Small intestine (tissue), 7 donors: ENCODE results near the gene SF3B6. TPM values are rescaled to one million over a fixed set of nuclear protein-coding genes. Genes with fewer than 3 reads are reported as not detected.
A peak's percentile ranks its signal among the peaks of the same experiment; 100 is the strongest.

Experiments
- DNase-seq, 2 donors: peaks; one replicate each; pipeline versions ENCODE4 v3.0.0 to v3.0.0-alpha.2; 2013
- FAIRE-seq: peaks from 2 replicates; lab custom pipeline; 2012; peaks lifted over from hg19 to GRCh38; lab: Jason Lieb, UNC
- H3K27ac ChIP-seq, 3 donors: one replicate each; pipeline ENCODE4 v1.5.1; 2013; ENCODE audit warnings: low read length in 2 of 3, mild to moderate bottlenecking in 2 of 3, control low read depth in 1 of 3, inconsistent platforms in 1 of 3, low read depth in 1 of 3, moderate library complexity in 1 of 3
- H3K27me3 ChIP-seq, 3 donors: one replicate each; pipeline ENCODE4 v1.6.1; 2013; ENCODE audit warnings: low read length in 3 of 3, inconsistent platforms in 1 of 3; ENCODE audit not compliant: control insufficient read depth in 3 of 3, insufficient read depth in 3 of 3
- H3K36me3 ChIP-seq, 3 donors: one replicate each; pipeline ENCODE4 v1.6.1; 2013; ENCODE audit warnings: low read length in 3 of 3, inconsistent platforms in 1 of 3, low read depth in 1 of 3, mild to moderate bottlenecking in 1 of 3, moderate library complexity in 1 of 3; ENCODE audit not compliant: control insufficient read depth in 3 of 3, insufficient read depth in 2 of 3
- H3K4me1 ChIP-seq, 3 donors: one replicate each; pipeline ENCODE4 v1.6.1; 2013; ENCODE audit warnings: low read length in 2 of 3, inconsistent platforms in 1 of 3, low read depth in 1 of 3, mild to moderate bottlenecking in 1 of 3, moderate library complexity in 1 of 3; ENCODE audit not compliant: control insufficient read depth in 3 of 3, insufficient read depth in 2 of 3
- H3K4me3 ChIP-seq, 3 donors: one replicate each; pipeline ENCODE4 v1.5.1; 2013; ENCODE audit warnings: low read length in 3 of 3, control low read depth in 1 of 3, inconsistent platforms in 1 of 3, low read depth in 1 of 3, mild to moderate bottlenecking in 1 of 3, moderate library complexity in 1 of 3
- H3K9me3 ChIP-seq, 2 donors: one replicate each; pipeline ENCODE4 v1.6.1; 2013; ENCODE audit warnings: low read depth in 1 of 2, low read length in 1 of 2; ENCODE audit not compliant: control insufficient read depth in 2 of 2, insufficient read depth in 1 of 2
- WGBS, 3 donors: extraction: QIAGEN DNeasy Blood & Tissue Kit; methylation state at CpG; one replicate each; pipeline ENCODE4 v1.1.7; 2013; 5-methylcytosine and 5-hydroxymethylcytosine counted together
- polyA plus RNA-seq, 4 donors: library from polyadenylated mRNA; stranded (reverse) in 3 of 4; unstranded in 1 of 4; fragments of 200-250 nt in 3 of 4; fragments of 120-200 nt in 1 of 4; gene quantifications; one replicate each; pipeline versions ENCODE4 v1.2.1 to v1.2.3, GENCODE V29; 2013
- donor health status: healthy with polysubstance abuse.
- donor health status: control.
- donor health status: control.
- donor health status: Bipolar disorder and iron deficiency.
- donor health status: healthy.

The SF3B6 gene
- polyA plus RNA-seq, 4 donors: 114 to 260 (median 210) TPM

GRCh38 chr2:24055750-24056149, 20.4 kb downstream of the SF3B6 start:
- DNase-seq (no peak), FAIRE-seq (no peak)
- H3K4me1 ChIP-seq: no peaks in the 10 kb centered on the region
- WGBS, 3 donors: 79 to 86% (median 84%) methylated on average over 6 of the region's 6 CpGs
- no peaks in the 10 kb centered on the region for H3K9me3 ChIP-seq
- H3K27ac ChIP-seq: no peak overlapping the region
- no peak overlapping the region for H3K4me3 ChIP-seq
- H3K27me3 ChIP-seq: no peaks in the 10 kb centered on the region
- H3K36me3 ChIP-seq: peaks cover 0 to 2% (median 0%) of the 10 kb centered on the region in 3 donors

GRCh38 chr2:24054366-24055010, 21.6 kb downstream of the SF3B6 start:
- FAIRE-seq: no peak
- no peak overlapping the region for H3K27ac ChIP-seq
- no peaks in the 10 kb centered on the region for H3K9me3 ChIP-seq

GRCh38 chr2:24052951-24053350, 23.2 kb downstream of the SF3B6 start:
- Histone ChIP-seq H3K4me1 (peaks cover 0 to 12% (median 7%) of the 10 kb centered on the region in 3 donors), H3K27me3 (peaks cover 0 to 17% (median 0%) of the 10 kb centered on the region in 3 donors), H3K36me3 (peaks cover 0 to 2% (median 0%) of the 10 kb centered on the region in 3 donors), H3K4me3 (no peak overlapping the region), H3K9me3 (no peaks in the 10 kb centered on the region), H3K27ac (no peak overlapping the region)
- FAIRE-seq (no peak), DNase-seq (no peak)
- 82 to 97% (median 90%) methylated on average over 1 of the region's 1 CpG for WGBS, 3 donors

More at GRCh38 chr2:24054366-24055010, 21.6 kb downstream of the SF3B6 start:
- DNase-seq: no peak
- Histone ChIP-seq H3K36me3 (peaks cover 0 to 2% (median 0%) of the 10 kb centered on the region in 3 donors), H3K4me3 (no peak overlapping the region), H3K4me1 (peaks cover 0 to 5% (median 0%) of the 10 kb centered on the region in 3 donors), H3K27me3 (peaks cover 0 to 8% (median 0%) of the 10 kb centered on the region in 3 donors)
- WGBS, 3 donors: 63 to 78% (median 70%) methylated on average over 8 of the region's 8 CpGs

- Histone ChIP-seq H3K4me1 (peaks cover 0 to 14% (median 7%) of the 10 kb centered on the region in 3 donors), H3K36me3 (peaks cover 0 to 2% (median 0%) of the 10 kb centered on the region in 3 donors), H3K27me3 (peaks cover 0 to 21% (median 0%) of the 10 kb centered on the region in 3 donors), H3K4me3 (no peak overlapping the region), H3K27ac (no peak overlapping the region), H3K9me3 (no peaks in the 10 kb centered on the region)
- no peak for FAIRE-seq
- 77 to 85% (median 82%) methylated on average over 8 of the region's 8 CpGs for WGBS, 3 donors
- DNase-seq: no peak
Observed at GRCh38 chr2:24051833-24052232, 24.3 kb downstream of the SF3B6 start.

GRCh38 chr2:24050041-24050979, 25.8 kb downstream of the SF3B6 start:
- DNase-seq (peak; percentile 29 to 31), FAIRE-seq (no peak)
- Histone ChIP-seq H3K27me3 (peaks cover 0 to 21% (median 0%) of the 10 kb centered on the region in 3 donors), H3K36me3 (peaks cover 0 to 2% (median 0%) of the 10 kb centered on the region in 3 donors), H3K4me3 (peak overlapping the region; percentile 52 to 88 (median 54)), H3K27ac (peak overlapping the region; percentile 8 to 33 (median 14)), H3K9me3 (no peaks in the 10 kb centered on the region), H3K4me1 (peaks cover 0 to 23% (median 14%) of the 10 kb centered on the region in 3 donors)
- 7 to 20% (median 7%) methylated on average over 20 to 47 of the region's 47 CpGs for WGBS, 3 donors

- Histone ChIP-seq H3K4me3 (peak within 1 kb of the TSS; percentile 52 to 88 (median 54)), H3K9me3 (no peaks in the 10 kb centered on the region), H3K36me3 (peaks cover 0 to 2% (median 0%) of the 10 kb centered on the region in 3 donors), H3K27me3 (peaks cover 0 to 21% (median 0%) of the 10 kb centered on the region in 3 donors), H3K4me1 (peaks cover 0 to 23% (median 14%) of the 10 kb centered on the region in 3 donors), H3K27ac (peak within 1 kb of the TSS; percentile 8 to 33 (median 14))
- FAIRE-seq (no peak), DNase-seq (peak; percentile 67 to 79)
- 0 to 1% (median 1%) methylated on average over 24 to 52 of the region's 52 CpGs for WGBS, 3 donors
Observed at GRCh38 chr2:24049485-24050021, 26.6 kb downstream of the SF3B6 start, which contains the start of gene FKBP1B. FKBP1B (plus strand) TSS chr2:24049741; CDS start chr2:24049850, 109 bp downstream.

- WGBS, 3 donors: 12 to 17% (median 17%) methylated on average over 23 of the region's 23 CpGs
- peaks cover 0 to 23% (median 14%) of the 10 kb centered on the region in 3 donors for H3K4me1 ChIP-seq
- H3K27ac ChIP-seq: no peak overlapping the region
- no peak for DNase-seq
- FAIRE-seq: no peak
- no peaks in the 10 kb centered on the region for H3K9me3 ChIP-seq
- peak overlapping the region in 2 of 3 donors; percentile 27 to 88 for H3K4me3 ChIP-seq
- H3K36me3 ChIP-seq: no peaks in the 10 kb centered on the region
- H3K27me3 ChIP-seq: peaks cover 0 to 21% (median 0%) of the 10 kb centered on the region in 3 donors
Observed at GRCh38 chr2:24048769-24049484, 27.2 kb downstream of the SF3B6 start.
